PC-3 (cell line): Measurements from ENCODE around the gene ZNF287.

Source experiments
- CTCF ChIP-seq: fragments of 300-600 bp; sonication (generic); conservative IDR thresholded peaks from 2 replicates; pipeline ENCODE4 v1.5.1; 2017; ENCODE audit warnings: antibody characterized with exemption, low read depth, mild to moderate bottlenecking, low read length
- EZH2 ChIP-seq: fragments of 300-600 bp; sonication (generic); IDR thresholded peaks from one replicate; pipeline ENCODE4 v1.6.1; 2017; ENCODE audit warnings: antibody characterized with exemption, mild to moderate bottlenecking, low read length; ENCODE audit not compliant: unreplicated experiment
- EZH2phosphoT487 ChIP-seq: fragments of 300-600 bp; sonication (generic); IDR thresholded peaks from 2 replicates; pipeline ENCODE4 v1.6.1; 2018; ENCODE audit warnings: mild to moderate bottlenecking, antibody characterized with exemption, low read length, borderline replicate concordance

GRCh38 chr17:16515933-16516332 is 53.1 kb downstream of the ZNF287 start:
- TF ChIP-seq CTCF (no peak), EZH2 (no peak), EZH2phosphoT487 (no peak)
